H1 (cell line): ENCODE measurements around the gene PGM1. TPM values are rescaled to one million over a fixed set of nuclear protein-coding genes. Genes with fewer than 3 reads are reported as not detected.

Experiments used
- ATF3 ChIP-seq: IDR thresholded peaks from 2 replicates; pipeline ENCODE4 v1.6.1; 2011; ENCODE audit warnings: low read depth, mild to moderate bottlenecking, low read length; ENCODE audit not compliant: insufficient read depth
- CHD7 ChIP-seq: fragments of 300-600 bp; sonication (generic); IDR thresholded peaks from 2 replicates; pipeline ENCODE4 v1.7.1; 2012; ENCODE audit warnings: low read length, moderate library complexity, mild to moderate bottlenecking, inconsistent platforms; ENCODE audit not compliant: insufficient replicate concordance
- CREB1 ChIP-seq: IDR thresholded peaks from 2 replicates; pipeline ENCODE4 v1.6.1; 2012; ENCODE audit warnings: inconsistent platforms
- CTCF ChIP-seq, 3 experiments: IDR thresholded peaks; 1 replicate in 2 of 3; 2 replicates in 1 of 3; pipeline versions ENCODE4 v1.5.1 to v1.6.1; 2011; ENCODE audit warnings: low read length in 3 of 3, mild to moderate bottlenecking in 3 of 3, inconsistent platforms in 2 of 3, low read depth in 1 of 3, moderate library complexity in 1 of 3; ENCODE audit not compliant: insufficient read depth in 1 of 3; ENCODE audit errors: control extremely low read depth in 1 of 3
- EZH2 ChIP-seq: fragments of 200-600 bp; sonication (generic); IDR thresholded peaks from 2 replicates; pipeline ENCODE4 v1.7.1; 2012; ENCODE audit warnings: low read depth, mild to moderate bottlenecking, moderate library complexity, low read length, inconsistent platforms; ENCODE audit not compliant: severe bottlenecking
- GTF2F1 ChIP-seq: IDR thresholded peaks from 2 replicates; pipeline ENCODE4 v1.6.1; 2012; ENCODE audit warnings: low read depth, low read length, improper control_type of control experiment, borderline replicate concordance
- TEAD4 ChIP-seq: IDR thresholded peaks from 2 replicates; pipeline ENCODE4 v1.6.1; 2012; ENCODE audit warnings: low read depth, low read length, inconsistent platforms, mixed read lengths
- polyA plus RNA-seq, 7 experiments: library from polyadenylated mRNA; depleted of rRNA in 3 of 7; stranded (reverse) in 5 of 7; unstranded in 2 of 7; fragments of >200 nt in 5 of 7; fragments of 200-250 nt in 2 of 7; gene quantifications; 1 replicate in 5 of 7; 2 replicates in 1 of 7; 4 replicates in 1 of 7; pipeline versions ENCODE4 v1.2.1 to v1.2.3, GENCODE V29; 2011 to 2013; ENCODE audit warnings: missing spikeins in 2 of 7, mixed read lengths in 2 of 7
- total RNA-seq: library from RNA; stranded (reverse); fragmentation: NEBNext Ultra II Directional; extraction: Animal tissue kit (Norgen Biotek cat#: 25700); gene quantifications from 2 replicates; pipeline ENCODE4 v1.2.1, GENCODE V29; 2021

PGM1 gene
- total and polyA plus RNA-seq, 2 of the 8 experiments (the other 6 are each of a cell fraction or from before 2014, with no cell fraction given), result 33.0 to 65.4 TPM

GRCh38 chr1:63674238-63674864 lies 81.1 kb downstream of the PGM1 start (continued):
- TF ChIP-seq ATF3 (0 out of 2 replicates have a peak, but pooled peaks have one; percentile 29), CHD7 (no peak), TEAD4 (no peak), CTCF (IDR thresholded peaks at IDR 0.05; ENCODE audit: control extremely low read depth in 1 of 3, insufficient read depth in 1 of 3, low read depth in 1 of 3, low read length in 3 of 3) (peak; percentile 83 to 96 (median 88)), EZH2 (no peak), CREB1 (0 out of 2 replicates have a peak, but pooled peaks have one; percentile 42), GTF2F1 (no peak)
